Trophoblast cell (in vitro differentiated cells and primary cell): Measurements from ENCODE around the gene ATXN3L. TPM values are rescaled to one million over a fixed set of nuclear protein-coding genes. Genes with fewer than 3 reads are reported as not detected.

Source experiments
- DNase-seq, 2 donors: peaks; one replicate each; pipeline ENCODE4 v3.0.0-alpha.2; 2016
- H2AFZ ChIP-seq: 2 replicates; pipeline ENCODE4 v1.6.1; 2013; ENCODE audit warnings: low read length, moderate library complexity, mild to moderate bottlenecking; ENCODE audit not compliant: insufficient read depth, poor library complexity
- H2AK5ac ChIP-seq: 2 replicates; pipeline ENCODE4 v1.6.1; 2013; ENCODE audit warnings: mild to moderate bottlenecking, low read length
- H2BK120ac ChIP-seq: 2 replicates; pipeline ENCODE4 v1.6.1; 2013; ENCODE audit warnings: low read length, mild to moderate bottlenecking, moderate library complexity; ENCODE audit not compliant: insufficient read depth, poor library complexity
- H2BK12ac ChIP-seq: 2 replicates; pipeline ENCODE4 v1.6.1; 2013; ENCODE audit warnings: mild to moderate bottlenecking, low read length, moderate library complexity
- H2BK5ac ChIP-seq: 2 replicates; pipeline ENCODE4 v1.6.1; 2013; ENCODE audit warnings: low read length, low read depth, moderate library complexity, mild to moderate bottlenecking; ENCODE audit not compliant: poor library complexity
- H3K14ac ChIP-seq: 2 replicates; pipeline ENCODE4 v1.6.1; 2013; ENCODE audit warnings: mild to moderate bottlenecking, low read length
- H3K18ac ChIP-seq: 2 replicates; pipeline ENCODE4 v1.6.1; 2013; ENCODE audit warnings: mild to moderate bottlenecking, low read length
- H3K23ac ChIP-seq: 2 replicates; pipeline ENCODE4 v1.6.1; 2013; ENCODE audit warnings: low read length
- H3K27ac ChIP-seq: 2 replicates; pipeline ENCODE4 v1.5.1; 2013; ENCODE audit warnings: low read depth, mild to moderate bottlenecking, inconsistent platforms, low read length, moderate library complexity
- H3K27me3 ChIP-seq: 2 replicates; pipeline ENCODE4 v1.6.1; 2013; ENCODE audit warnings: inconsistent platforms, mild to moderate bottlenecking, low read length, moderate library complexity; ENCODE audit not compliant: insufficient read depth
- H3K36me3 ChIP-seq, 2 experiments: 1 replicate in 1 of 2; 2 replicates in 1 of 2; pipeline ENCODE4 v1.6.1; 2013; ENCODE audit warnings: low read length in 2 of 2, mild to moderate bottlenecking in 2 of 2, moderate library complexity in 1 of 2; ENCODE audit not compliant: insufficient read depth in 2 of 2, control insufficient read depth in 1 of 2
- H3K4ac ChIP-seq: 2 replicates; pipeline ENCODE4 v1.6.1; 2013; ENCODE audit warnings: low read depth, mild to moderate bottlenecking, low read length, moderate library complexity
- H3K4me1 ChIP-seq, 2 experiments: 1 replicate in 1 of 2; 2 replicates in 1 of 2; pipeline ENCODE4 v1.6.1; 2013; ENCODE audit warnings: low read length in 2 of 2, mild to moderate bottlenecking in 2 of 2, moderate library complexity in 1 of 2; ENCODE audit not compliant: insufficient read depth in 2 of 2, control insufficient read depth in 1 of 2
- H3K4me2 ChIP-seq: 2 replicates; pipeline ENCODE4 v1.6.1; 2013; ENCODE audit warnings: inconsistent platforms, mild to moderate bottlenecking, low read length, moderate library complexity
- H3K4me3 ChIP-seq: 2 replicates; pipeline ENCODE4 v1.5.1; 2013; ENCODE audit warnings: mild to moderate bottlenecking, low read depth, low read length, inconsistent platforms
- H3K79me1 ChIP-seq: one replicate; pipeline ENCODE4 v1.6.1; 2013; ENCODE audit warnings: low read length
- H3K79me2 ChIP-seq: 2 replicates; pipeline ENCODE4 v1.6.1; 2013; ENCODE audit warnings: low read length, mild to moderate bottlenecking; ENCODE audit not compliant: control insufficient read depth, insufficient read depth, poor library complexity
- H3K9ac ChIP-seq: 2 replicates; pipeline ENCODE4 v1.6.1; 2013; ENCODE audit warnings: mild to moderate bottlenecking, low read length
- H3K9me3 ChIP-seq: 2 replicates; pipeline ENCODE4 v1.6.1; 2013; ENCODE audit warnings: low read depth, mild to moderate bottlenecking, control low read depth, inconsistent platforms, low read length; ENCODE audit not compliant: insufficient read depth
- H4K12ac ChIP-seq: 2 replicates; pipeline ENCODE4 v1.6.1; 2013; ENCODE audit warnings: low read depth, mild to moderate bottlenecking, low read length, moderate library complexity
- H4K8ac ChIP-seq: 2 replicates; pipeline ENCODE4 v1.6.1; 2013; ENCODE audit warnings: low read depth, mild to moderate bottlenecking, low read length, moderate library complexity
- H4K91ac ChIP-seq: one replicate; pipeline ENCODE4 v1.6.1; 2013; ENCODE audit warnings: low read depth, mild to moderate bottlenecking, low read length, moderate library complexity
- WGBS: extraction: QIAGEN DNeasy Blood & Tissue Kit; methylation state at CpG from one replicate; pipeline ENCODE4 v1.1.7; 2013; ENCODE audit warnings: missing lambda C conversion rate; ENCODE audit not compliant: insufficient read length, insufficient coverage; ENCODE audit errors: extremely low coverage; 5-methylcytosine and 5-hydroxymethylcytosine counted together
- polyA plus RNA-seq: library from polyadenylated mRNA; stranded (reverse); fragments of 200-250 nt; gene quantifications from 2 replicates; pipeline ENCODE4 v1.2.3, GENCODE V29; 2013

Gene ATXN3L
- polyA plus RNA-seq, result not detected in 2 replicates

- no peak within 1 kb of the TSS for H3K23ac ChIP-seq
- H3K79me2 ChIP-seq, result no peaks in the 10 kb centered on the region
- no peak within 1 kb of the TSS for H4K91ac ChIP-seq
- H3K4ac ChIP-seq, result no peak within 1 kb of the TSS
- H4K8ac ChIP-seq, result no peak within 1 kb of the TSS
- H3K27me3 ChIP-seq, result no peaks in the 10 kb centered on the region
- H3K4me1 ChIP-seq, result no peaks in the 10 kb centered on the region
- no peak for DNase-seq
- no peak within 1 kb of the TSS for H3K27ac ChIP-seq
- no peak within 1 kb of the TSS for H4K12ac ChIP-seq
- H3K79me1 ChIP-seq, result no peaks in the 10 kb centered on the region
- H2AFZ ChIP-seq, result no peak within 1 kb of the TSS
- no peaks in the 10 kb centered on the region for H3K9me3 ChIP-seq
- no peak within 1 kb of the TSS for H3K9ac ChIP-seq
- no CpG with 5 or more reads among the region's 2 CpGs for WGBS
- no peak within 1 kb of the TSS for H2AK5ac ChIP-seq
- H3K36me3 ChIP-seq, result no peaks in the 10 kb centered on the region
- H3K14ac ChIP-seq, result no peak within 1 kb of the TSS
- no peak within 1 kb of the TSS for H3K4me2 ChIP-seq
- no peak within 1 kb of the TSS for H3K4me3 ChIP-seq
- H3K18ac ChIP-seq, result no peak within 1 kb of the TSS
- no peak within 1 kb of the TSS for H2BK120ac ChIP-seq
- no peak within 1 kb of the TSS for H2BK5ac ChIP-seq
- H2BK12ac ChIP-seq, result no peak within 1 kb of the TSS
Observed at GRCh38 chrX:13319953-13320352, at the start of gene ATXN3L. ATXN3L (minus strand) TSS chrX:13320053; CDS start chrX:13319934, 119 bp downstream.

- no peak overlapping the region for H4K12ac ChIP-seq
- no peak overlapping the region for H2AFZ ChIP-seq
- no CpG with 5 or more reads among the region's 3 CpGs for WGBS
- no peak overlapping the region for H3K18ac ChIP-seq
- no peaks in the 10 kb centered on the region for H3K79me1 ChIP-seq
- H3K4me1 ChIP-seq, result no peaks in the 10 kb centered on the region
- H3K4ac ChIP-seq, result no peak overlapping the region
- H2BK12ac ChIP-seq, result no peak overlapping the region
- H2BK120ac ChIP-seq, result no peak overlapping the region
- H3K4me2 ChIP-seq, result no peak overlapping the region
- H3K9me3 ChIP-seq, result no peaks in the 10 kb centered on the region
- H3K27me3 ChIP-seq, result no peaks in the 10 kb centered on the region
- H3K79me2 ChIP-seq, result no peaks in the 10 kb centered on the region
- no peak overlapping the region for H3K27ac ChIP-seq
- no peak overlapping the region for H2AK5ac ChIP-seq
- H3K9ac ChIP-seq, result no peak overlapping the region
- no peak for DNase-seq
- H3K36me3 ChIP-seq, result no peaks in the 10 kb centered on the region
- H3K14ac ChIP-seq, result no peak overlapping the region
- no peak overlapping the region for H2BK5ac ChIP-seq
- no peak overlapping the region for H4K8ac ChIP-seq
- no peak overlapping the region for H3K4me3 ChIP-seq
- no peak overlapping the region for H3K23ac ChIP-seq
- H4K91ac ChIP-seq, result no peak overlapping the region
Observed at GRCh38 chrX:13369256-13370030, 49.6 kb upstream of the ATXN3L start.

GRCh38 chrX:13367950-13368349 is 48.1 kb upstream of the ATXN3L start:
- no peak overlapping the region for H4K8ac ChIP-seq
- H3K79me2 ChIP-seq, result no peaks in the 10 kb centered on the region
- H2BK12ac ChIP-seq, result no peak overlapping the region
- H4K12ac ChIP-seq, result no peak overlapping the region
- no peak overlapping the region for H3K23ac ChIP-seq
- H2AK5ac ChIP-seq, result no peak overlapping the region
- H3K4me2 ChIP-seq, result no peak overlapping the region
- no peak overlapping the region for H3K4ac ChIP-seq
- H2BK120ac ChIP-seq, result no peak overlapping the region
- H3K27ac ChIP-seq, result no peak overlapping the region
- no peak overlapping the region for H3K4me3 ChIP-seq
- no peak overlapping the region for H2BK5ac ChIP-seq
- no peaks in the 10 kb centered on the region for H3K9me3 ChIP-seq
- no peaks in the 10 kb centered on the region for H3K36me3 ChIP-seq
- no peak overlapping the region for H3K18ac ChIP-seq
- H3K4me1 ChIP-seq, result no peaks in the 10 kb centered on the region
- H3K79me1 ChIP-seq, result no peaks in the 10 kb centered on the region
- no peak overlapping the region for H2AFZ ChIP-seq
- H3K14ac ChIP-seq, result no peak overlapping the region
- no peaks in the 10 kb centered on the region for H3K27me3 ChIP-seq
- no CpG with 5 or more reads among the region's 7 CpGs for WGBS
- no peak overlapping the region for H3K9ac ChIP-seq
- no peak for DNase-seq
- no peak overlapping the region for H4K91ac ChIP-seq

DNA sequence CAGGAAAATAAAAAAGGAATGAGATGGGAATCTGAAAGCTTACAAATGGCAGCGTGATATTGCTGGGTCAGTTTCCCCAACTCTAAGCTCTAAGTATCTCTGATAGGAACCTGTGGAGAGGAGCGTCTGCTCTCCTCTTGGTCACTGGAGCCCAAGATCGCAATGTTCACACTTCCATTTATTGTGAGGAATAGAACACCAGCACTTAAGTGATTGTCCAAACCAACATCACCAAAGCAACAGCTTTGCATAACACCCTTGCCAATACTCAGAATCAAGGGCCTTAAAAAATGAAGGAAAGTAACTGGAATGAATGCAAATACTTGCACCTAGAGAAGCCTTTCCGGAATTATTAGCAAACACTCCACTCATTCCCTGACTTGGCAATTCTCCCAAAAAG is 46.8 kb upstream of the ATXN3L start:
- Histone ChIP-seq H2AFZ (no peak overlapping the region), H2AK5ac (no peak overlapping the region), H3K9ac (no peak overlapping the region), H3K36me3 (no peaks in the 10 kb centered on the region), H3K4ac (no peak overlapping the region), H3K23ac (no peak overlapping the region), H3K9me3 (no peaks in the 10 kb centered on the region), H3K4me3 (no peak overlapping the region), H3K27ac (no peak overlapping the region), H3K27me3 (no peaks in the 10 kb centered on the region), H4K91ac (no peak overlapping the region), H3K18ac (no peak overlapping the region), H3K4me1 (no peaks in the 10 kb centered on the region), H2BK12ac (no peak overlapping the region), H2BK120ac (no peak overlapping the region), H3K14ac (no peak overlapping the region), H4K8ac (no peak overlapping the region), H3K4me2 (no peak overlapping the region), H4K12ac (no peak overlapping the region), H2BK5ac (no peak overlapping the region), H3K79me2 (no peaks in the 10 kb centered on the region), H3K79me1 (no peaks in the 10 kb centered on the region)
- DNase-seq, result no peak
- WGBS, result no CpG with 5 or more reads among the region's 4 CpGs
